Measurements from ENCODE around the gene ERI3.

GRCh38 chr1:44380666-44381177 lies 25.7 kb upstream of the ERI3 start:
- TF ChIP-seq SMAD4 (CRISPR knock-in tag; IDR thresholded peaks at IDR 0.05) (no peak), ARID4B (CRISPR knock-in tag; IDR thresholded peaks at IDR 0.05; ENCODE audit: borderline replicate concordance) (no peak), ZNF512 (CRISPR knock-in tag; IDR thresholded peaks at IDR 0.05; ENCODE audit: borderline replicate concordance) (no peak), ZNF232 (CRISPR knock-in tag; IDR thresholded peaks at IDR 0.05) (no peak)
- TF ChIP-seq, protein P1, sequence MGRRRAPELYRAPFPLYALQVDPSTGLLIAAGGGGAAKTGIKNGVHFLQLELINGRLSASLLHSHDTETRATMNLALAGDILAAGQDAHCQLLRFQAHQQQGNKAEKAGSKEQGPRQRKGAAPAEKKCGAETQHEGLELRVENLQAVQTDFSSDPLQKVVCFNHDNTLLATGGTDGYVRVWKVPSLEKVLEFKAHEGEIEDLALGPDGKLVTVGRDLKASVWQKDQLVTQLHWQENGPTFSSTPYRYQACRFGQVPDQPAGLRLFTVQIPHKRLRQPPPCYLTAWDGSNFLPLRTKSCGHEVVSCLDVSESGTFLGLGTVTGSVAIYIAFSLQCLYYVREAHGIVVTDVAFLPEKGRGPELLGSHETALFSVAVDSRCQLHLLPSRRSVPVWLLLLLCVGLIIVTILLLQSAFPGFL (CRISPR knock-in tag; IDR thresholded peaks at IDR 0.05; ENCODE audit: borderline replicate concordance) = no peak

Data from WTC11 (cell line).